ENCODE results near the gene DGUOK.

GRCh38 chr2:73983322-73984202 lies 56.9 kb downstream of the DGUOK start:
- TF ChIP-seq POLR2A (IDR thresholded peaks at IDR 0.05; ENCODE audit: extremely low read depth, insufficient read length) (no peak), CTCF (IDR thresholded peaks at IDR 0.05; ENCODE audit: low read depth, low read length) (peak; percentile 14), MAX (IDR thresholded peaks at IDR 0.05; ENCODE audit: low read depth, low read length) (peak; percentile 16; the same call in 1 of the 2 replicates)

All from NB4 (cell line).